ENCODE measurements around the gene ITPKC.

Gene ITPKC

DNA sequence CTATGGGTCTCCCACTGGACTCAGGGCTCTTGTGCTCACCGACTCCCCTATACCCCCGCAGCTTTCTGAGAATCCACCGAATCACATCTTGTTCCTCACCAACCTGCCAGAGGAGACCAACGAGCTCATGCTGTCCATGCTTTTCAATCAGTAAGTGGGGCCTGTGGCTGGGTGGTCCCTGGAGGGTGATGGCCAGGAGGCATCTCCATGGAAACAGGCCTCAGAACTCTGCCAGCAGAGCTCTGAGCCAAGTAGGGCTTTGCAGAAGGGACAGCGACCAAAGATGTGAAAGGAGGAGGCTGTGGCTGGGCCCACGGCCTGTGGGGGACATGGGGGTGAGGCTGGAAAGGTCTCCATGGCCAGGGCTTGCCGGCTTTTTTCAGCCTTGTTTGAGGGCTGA, 46.6 kb downstream of the ITPKC start:
- no peak for TF ChIP-seq FOXP2 (optimal IDR thresholded peaks at IDR 0.05; ENCODE audit: borderline replicate concordance, extremely low read depth, extremely low read length, insufficient read depth)
- TF ChIP-seq SIN3A (IDR thresholded peaks at IDR 0.05; ENCODE audit: borderline replicate concordance, insufficient read depth, low read length): no peak
- no peak for TF ChIP-seq POLR2AphosphoS5 (IDR thresholded peaks at IDR 0.05; ENCODE audit: low read depth, low read length)
- TF ChIP-seq TAF1 (IDR thresholded peaks at IDR 0.05; ENCODE audit: borderline replicate concordance, insufficient read depth, low read length): no peak
- TF ChIP-seq, protein P1, sequence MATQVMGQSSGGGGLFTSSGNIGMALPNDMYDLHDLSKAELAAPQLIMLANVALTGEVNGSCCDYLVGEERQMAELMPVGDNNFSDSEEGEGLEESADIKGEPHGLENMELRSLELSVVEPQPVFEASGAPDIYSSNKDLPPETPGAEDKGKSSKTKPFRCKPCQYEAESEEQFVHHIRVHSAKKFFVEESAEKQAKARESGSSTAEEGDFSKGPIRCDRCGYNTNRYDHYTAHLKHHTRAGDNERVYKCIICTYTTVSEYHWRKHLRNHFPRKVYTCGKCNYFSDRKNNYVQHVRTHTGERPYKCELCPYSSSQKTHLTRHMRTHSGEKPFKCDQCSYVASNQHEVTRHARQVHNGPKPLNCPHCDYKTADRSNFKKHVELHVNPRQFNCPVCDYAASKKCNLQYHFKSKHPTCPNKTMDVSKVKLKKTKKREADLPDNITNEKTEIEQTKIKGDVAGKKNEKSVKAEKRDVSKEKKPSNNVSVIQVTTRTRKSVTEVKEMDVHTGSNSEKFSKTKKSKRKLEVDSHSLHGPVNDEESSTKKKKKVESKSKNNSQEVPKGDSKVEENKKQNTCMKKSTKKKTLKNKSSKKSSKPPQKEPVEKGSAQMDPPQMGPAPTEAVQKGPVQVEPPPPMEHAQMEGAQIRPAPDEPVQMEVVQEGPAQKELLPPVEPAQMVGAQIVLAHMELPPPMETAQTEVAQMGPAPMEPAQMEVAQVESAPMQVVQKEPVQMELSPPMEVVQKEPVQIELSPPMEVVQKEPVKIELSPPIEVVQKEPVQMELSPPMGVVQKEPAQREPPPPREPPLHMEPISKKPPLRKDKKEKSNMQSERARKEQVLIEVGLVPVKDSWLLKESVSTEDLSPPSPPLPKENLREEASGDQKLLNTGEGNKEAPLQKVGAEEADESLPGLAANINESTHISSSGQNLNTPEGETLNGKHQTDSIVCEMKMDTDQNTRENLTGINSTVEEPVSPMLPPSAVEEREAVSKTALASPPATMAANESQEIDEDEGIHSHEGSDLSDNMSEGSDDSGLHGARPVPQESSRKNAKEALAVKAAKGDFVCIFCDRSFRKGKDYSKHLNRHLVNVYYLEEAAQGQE (IDR thresholded peaks at IDR 0.05; ENCODE audit: insufficient read depth in 1 of 2, low read depth in 2 of 2, low read length in 2 of 2): no peak

DNA sequence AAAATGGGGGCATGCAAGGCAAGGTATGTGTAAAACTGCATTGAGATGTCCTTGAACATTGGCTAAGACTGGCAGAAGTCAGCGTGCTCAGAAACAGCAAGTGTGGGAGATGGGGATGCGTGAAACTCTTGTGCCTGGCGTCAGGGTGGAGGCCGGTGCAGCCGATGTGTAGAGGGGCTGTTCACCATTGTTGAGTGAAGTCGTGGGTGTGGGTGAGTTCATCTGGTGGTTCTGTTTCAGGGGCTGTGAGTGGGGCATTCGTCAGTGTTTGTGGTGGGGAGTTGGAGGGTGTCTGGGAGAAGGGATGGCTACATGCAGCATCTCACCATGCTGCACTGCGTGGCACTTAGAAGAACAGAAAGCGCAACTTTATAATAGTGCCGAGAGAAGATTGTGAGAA, 47.1 kb downstream of the ITPKC start:
- TF ChIP-seq SIN3A (IDR thresholded peaks at IDR 0.05; ENCODE audit: borderline replicate concordance, insufficient read depth, low read length): no peak

DNA sequence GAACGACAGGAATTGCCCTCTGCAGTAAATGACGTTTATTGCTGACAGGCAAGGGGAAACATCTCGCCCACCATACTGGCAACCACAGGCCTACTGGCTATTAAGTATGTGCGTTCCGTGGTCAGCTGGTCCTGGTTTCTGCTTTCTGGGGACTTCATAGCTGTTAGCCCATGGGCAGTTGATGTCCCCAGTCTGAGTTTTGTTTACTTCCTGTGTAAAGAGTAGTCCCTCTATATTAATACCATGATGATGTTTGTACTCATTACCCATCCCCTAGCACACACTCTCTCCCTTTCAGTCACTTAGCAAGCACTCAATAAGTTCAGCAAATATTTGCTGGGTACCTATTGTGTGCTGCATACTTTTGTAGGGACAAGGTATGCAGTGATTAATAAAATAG, 52.0 kb downstream of the ITPKC start:
- no peak for TF ChIP-seq TAF1 (IDR thresholded peaks at IDR 0.05; ENCODE audit: borderline replicate concordance, insufficient read depth, low read length)
- no peak for TF ChIP-seq FOXP2 (optimal IDR thresholded peaks at IDR 0.05; ENCODE audit: borderline replicate concordance, extremely low read depth, extremely low read length, insufficient read depth)
- no peak for TF ChIP-seq SIN3A (IDR thresholded peaks at IDR 0.05; ENCODE audit: borderline replicate concordance, insufficient read depth, low read length)
- TF ChIP-seq, protein P1 (IDR thresholded peaks at IDR 0.05; ENCODE audit: insufficient read depth in 1 of 2, low read depth in 2 of 2, low read length in 2 of 2): no peak
- no peak for TF ChIP-seq POLR2AphosphoS5 (IDR thresholded peaks at IDR 0.05; ENCODE audit: low read depth, low read length)

DNA sequence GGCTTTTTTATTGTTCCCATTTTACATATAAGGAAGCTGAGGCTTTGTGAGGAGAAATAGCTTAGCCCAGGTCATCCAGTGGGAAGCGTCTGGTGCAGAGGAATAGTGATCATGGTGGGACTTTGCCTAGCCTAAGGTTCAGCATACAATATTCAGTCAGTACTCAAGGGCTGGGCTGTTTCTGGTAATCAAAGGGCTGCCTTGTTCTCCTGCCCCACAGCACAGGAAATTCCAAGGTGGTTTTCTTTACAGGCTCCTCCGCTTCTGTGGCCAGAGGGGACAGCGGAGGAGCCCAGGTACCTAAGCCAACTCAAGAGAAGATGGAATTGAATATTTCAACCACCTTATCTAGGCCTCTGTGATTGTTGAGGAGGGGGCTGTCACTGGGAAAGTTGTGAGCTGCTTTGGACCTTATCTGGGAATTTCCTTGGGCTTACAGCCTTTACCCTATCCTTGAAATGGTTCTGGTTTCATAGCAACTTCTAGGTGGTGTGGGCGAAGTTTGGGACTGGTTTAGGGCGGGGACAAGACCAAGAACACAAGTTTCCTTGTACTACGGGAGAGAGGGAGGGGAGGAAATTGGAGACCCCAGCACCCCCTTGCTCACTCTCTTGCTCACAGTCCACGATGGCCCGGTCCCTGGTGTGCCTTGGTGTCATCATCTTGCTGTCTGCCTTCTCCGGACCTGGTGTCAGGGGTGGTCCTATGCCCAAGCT, 58.2 kb downstream of the ITPKC start, which contains the start of gene MIA:
Gene MIA (plus strand): TSS at position 606 of the 716 bp plus-strand sequence. CDS start 22 bp downstream, at position 628.
- no peak for TF ChIP-seq POLR2AphosphoS5 (IDR thresholded peaks at IDR 0.05; ENCODE audit: low read depth, low read length)
- no peak for TF ChIP-seq SIN3A (IDR thresholded peaks at IDR 0.05; ENCODE audit: borderline replicate concordance, insufficient read depth, low read length)
- no peak for TF ChIP-seq FOXP2 (optimal IDR thresholded peaks at IDR 0.05; ENCODE audit: borderline replicate concordance, extremely low read depth, extremely low read length, insufficient read depth)

DNA sequence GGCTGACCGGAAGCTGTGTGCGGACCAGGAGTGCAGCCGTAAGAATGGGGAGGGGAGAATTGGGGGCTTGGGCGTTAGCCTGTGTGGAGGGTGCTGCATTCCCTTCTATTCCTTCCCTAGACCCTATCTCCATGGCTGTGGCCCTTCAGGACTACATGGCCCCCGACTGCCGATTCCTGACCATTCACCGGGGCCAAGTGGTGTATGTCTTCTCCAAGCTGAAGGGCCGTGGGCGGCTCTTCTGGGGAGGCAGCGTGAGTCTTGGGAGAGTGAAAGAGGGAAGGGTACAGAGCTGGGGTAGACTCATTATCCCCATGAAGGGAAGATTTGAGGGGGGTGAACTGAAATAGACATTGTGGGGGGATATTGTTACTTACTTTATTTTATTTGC, 58.7 kb downstream of the ITPKC start:
- TF ChIP-seq, protein P1 (IDR thresholded peaks at IDR 0.05; ENCODE audit: insufficient read depth in 1 of 2, low read depth in 2 of 2, low read length in 2 of 2): no peak
- TF ChIP-seq SIN3A (IDR thresholded peaks at IDR 0.05; ENCODE audit: borderline replicate concordance, insufficient read depth, low read length) (no peak), FOXP2 (optimal IDR thresholded peaks at IDR 0.05; ENCODE audit: borderline replicate concordance, extremely low read depth, extremely low read length, insufficient read depth) (no peak), TAF1 (IDR thresholded peaks at IDR 0.05; ENCODE audit: borderline replicate concordance, insufficient read depth, low read length) (no peak), POLR2AphosphoS5 (IDR thresholded peaks at IDR 0.05; ENCODE audit: low read depth, low read length) (no peak)

DNA sequence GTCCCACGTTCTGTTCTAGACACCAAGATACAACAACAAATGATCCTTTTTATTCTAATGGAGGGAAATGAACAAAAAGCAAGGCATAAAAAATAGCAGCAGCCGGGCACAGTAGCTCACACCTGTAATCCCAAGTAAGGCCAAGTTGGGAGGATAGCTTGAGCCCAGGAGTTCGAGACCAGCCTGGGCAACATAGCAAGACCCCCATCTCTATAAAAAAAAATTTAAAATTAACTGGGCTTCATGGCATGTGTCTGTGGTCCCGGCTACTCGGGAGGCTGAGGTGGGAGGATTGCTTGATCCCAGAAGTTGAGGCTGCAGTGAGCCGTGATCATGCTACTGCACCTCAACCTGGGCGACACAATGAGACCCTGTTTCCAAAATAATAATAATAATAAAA, 59.5 kb downstream of the ITPKC start:
- TF ChIP-seq, protein P1 (IDR thresholded peaks at IDR 0.05; ENCODE audit: insufficient read depth in 1 of 2, low read depth in 2 of 2, low read length in 2 of 2): no peak
- no peak for TF ChIP-seq FOXP2 (optimal IDR thresholded peaks at IDR 0.05; ENCODE audit: borderline replicate concordance, extremely low read depth, extremely low read length, insufficient read depth)
- TF ChIP-seq POLR2AphosphoS5 (IDR thresholded peaks at IDR 0.05; ENCODE audit: low read depth, low read length): no peak
- TF ChIP-seq TAF1 (IDR thresholded peaks at IDR 0.05; ENCODE audit: borderline replicate concordance, insufficient read depth, low read length): no peak
- no peak for TF ChIP-seq SIN3A (IDR thresholded peaks at IDR 0.05; ENCODE audit: borderline replicate concordance, insufficient read depth, low read length)
